HEK293 (cell line): ENCODE data around the gene NAAA.
A peak's percentile ranks its signal among the peaks of the same experiment; 100 is the strongest.

Experiments
- CTCF ChIA-PET: fragments of 350-600 bp; formaldehyde crosslinking; extraction: SDS; loops from one replicate; lab custom pipeline; 2021; ENCODE audit warnings: antibody characterized with exemption; lab: Yijun Ruan, JAX
- POLR2A ChIA-PET: fragments of 300-600 bp; formaldehyde crosslinking; extraction: SDS; loops from one replicate; lab custom pipeline; 2020; ENCODE audit warnings: antibody characterized with exemption, inconsistent platforms; lab: Yijun Ruan, JAX
- H3K27ac ChIP-seq: fragments of 200-500 bp; sonication (Bioruptor generic); 2 replicates; pipeline ENCODE4 v1.5.1; 2014; ENCODE audit warnings: low read depth, low read length, control low read depth, inconsistent platforms; ENCODE audit errors: extremely low read depth
- H3K36me3 ChIP-seq, 2 experiments: fragments of 200-500 bp in 1 of 2; sonication (Bioruptor generic) in 1 of 2; 1 replicate in 1 of 2; 2 replicates in 1 of 2; pipeline ENCODE4 v1.5.1; 2014 to 2017; ENCODE audit warnings: inconsistent platforms in 2 of 2, low read length in 2 of 2; ENCODE audit not compliant: control insufficient read depth in 2 of 2, insufficient read depth in 1 of 2
- H3K4me1 ChIP-seq: fragments of 200-500 bp; sonication (Bioruptor generic); 2 replicates; pipeline ENCODE4 v1.5.1; 2014; ENCODE audit warnings: mild to moderate bottlenecking, low read length, inconsistent platforms; ENCODE audit not compliant: control insufficient read depth, insufficient read depth
- H3K4me3 ChIP-seq: 2 replicates; pipeline ENCODE4 v1.5.1; 2011; ENCODE audit warnings: low read depth, mild to moderate bottlenecking, control low read depth, low read length, moderate library complexity
- H3K9me3 ChIP-seq: fragments of 200-500 bp; sonication (Bioruptor generic); 2 replicates; pipeline ENCODE4 v1.5.1; 2014; ENCODE audit warnings: low read depth, low read length, inconsistent platforms; ENCODE audit not compliant: control insufficient read depth, insufficient read depth
- HOXC10 ChIP-seq: sonication (generic); formaldehyde crosslinking; IDR thresholded peaks from 2 replicates; pipeline ENCODE4 v1.8.1; 2023; ENCODE audit warnings: mild to moderate bottlenecking, missing genetic modification reagents
- IKZF3 ChIP-seq: fragments of 450-650 bp; IDR thresholded peaks from 2 replicates; pipeline ENCODE4 v1.5.0; 2018; ENCODE audit warnings: missing biosample characterization, mild to moderate bottlenecking, missing genetic modification characterization, moderate library complexity
- OSR2 ChIP-seq: fragments of 450-650 bp; formaldehyde crosslinking; IDR thresholded peaks from 2 replicates; pipeline ENCODE4 v1.5.1; 2016; ENCODE audit warnings: missing biosample characterization, missing genetic modification characterization
- SETDB1 ChIP-seq: IDR thresholded peaks from one replicate; pipeline ENCODE4 v1.6.1; 2017; ENCODE audit warnings: mild to moderate bottlenecking, low read length, moderate library complexity, mixed read lengths; ENCODE audit not compliant: insufficient read length
- ZFP3 ChIP-seq: fragments of 450-650 bp; formaldehyde crosslinking; IDR thresholded peaks from 2 replicates; pipeline ENCODE4 v1.5.1; 2016; ENCODE audit warnings: low read depth, missing biosample characterization, missing genetic modification characterization
- ZNF121 ChIP-seq: fragments of 450-650 bp; formaldehyde crosslinking; IDR thresholded peaks from 2 replicates; pipeline ENCODE4 v1.5.1; 2016; ENCODE audit warnings: missing biosample characterization, missing genetic modification characterization
- ZNF175 ChIP-seq: fragments of 450-650 bp; formaldehyde crosslinking; IDR thresholded peaks from 2 replicates; pipeline ENCODE4 v1.5.1; 2016; ENCODE audit warnings: missing biosample characterization, missing genetic modification characterization
- ZNF266 ChIP-seq: fragments of 450-650 bp; formaldehyde crosslinking; IDR thresholded peaks from 2 replicates; pipeline ENCODE4 v1.5.1; 2016; ENCODE audit warnings: missing biosample characterization, missing genetic modification characterization, low read depth
- ZNF335 ChIP-seq: fragments of 450-650 bp; formaldehyde crosslinking; conservative IDR thresholded peaks from 2 replicates; pipeline ENCODE4 v1.5.1; 2016; ENCODE audit warnings: missing biosample characterization, missing genetic modification characterization
- ZNF366 ChIP-seq: fragments of 450-650 bp; formaldehyde crosslinking; conservative IDR thresholded peaks from 2 replicates; pipeline ENCODE4 v1.5.1; 2016; ENCODE audit warnings: missing biosample characterization, missing genetic modification characterization
- ZNF404 ChIP-seq: fragments of 450-650 bp; formaldehyde crosslinking; IDR thresholded peaks from 2 replicates; pipeline ENCODE4 v1.5.1; 2017; ENCODE audit warnings: missing biosample characterization, missing genetic modification characterization
- ZNF473 ChIP-seq: fragments of 450-650 bp; formaldehyde crosslinking; IDR thresholded peaks from 2 replicates; pipeline ENCODE4 v1.5.1; 2017; ENCODE audit warnings: missing biosample characterization, missing genetic modification characterization
- ZNF48 ChIP-seq: fragments of 450-650 bp; formaldehyde crosslinking; IDR thresholded peaks from 2 replicates; pipeline ENCODE4 v1.5.1; 2016; ENCODE audit warnings: missing biosample characterization, missing genetic modification characterization
- ZNF555 ChIP-seq: fragments of 450-650 bp; formaldehyde crosslinking; conservative IDR thresholded peaks from 2 replicates; pipeline ENCODE4 v1.5.1; 2017; ENCODE audit warnings: missing biosample characterization, mild to moderate bottlenecking, missing genetic modification characterization, inconsistent platforms
- ZNF664 ChIP-seq: fragments of 450-650 bp; formaldehyde crosslinking; IDR thresholded peaks from 2 replicates; pipeline ENCODE4 v1.5.1; 2016; ENCODE audit warnings: missing biosample characterization, missing genetic modification characterization
- TF ChIP-seq, protein P1 (sequence below): fragments of 450-650 bp; formaldehyde crosslinking; IDR thresholded peaks from 2 replicates; pipeline ENCODE4 v1.5.1; 2017; ENCODE audit warnings: missing biosample characterization, mild to moderate bottlenecking, missing genetic modification characterization, moderate library complexity
- TF ChIP-seq, protein P2 (sequence below): fragments of 450-650 bp; formaldehyde crosslinking; IDR thresholded peaks from 2 replicates; pipeline ENCODE4 v1.5.1; 2016; ENCODE audit warnings: missing biosample characterization, missing genetic modification characterization, low read depth
- TF ChIP-seq, protein P3 (sequence below): fragments of 450-650 bp; formaldehyde crosslinking; IDR thresholded peaks from 2 replicates; pipeline ENCODE4 v1.5.1; 2016; ENCODE audit warnings: missing biosample characterization, missing genetic modification characterization
- TF ChIP-seq, protein P4 (sequence below): fragments of 450-650 bp; formaldehyde crosslinking; IDR thresholded peaks from 2 replicates; pipeline ENCODE4 v1.5.1; 2017; ENCODE audit warnings: missing biosample characterization, missing genetic modification characterization

NAAA gene

DNA sequence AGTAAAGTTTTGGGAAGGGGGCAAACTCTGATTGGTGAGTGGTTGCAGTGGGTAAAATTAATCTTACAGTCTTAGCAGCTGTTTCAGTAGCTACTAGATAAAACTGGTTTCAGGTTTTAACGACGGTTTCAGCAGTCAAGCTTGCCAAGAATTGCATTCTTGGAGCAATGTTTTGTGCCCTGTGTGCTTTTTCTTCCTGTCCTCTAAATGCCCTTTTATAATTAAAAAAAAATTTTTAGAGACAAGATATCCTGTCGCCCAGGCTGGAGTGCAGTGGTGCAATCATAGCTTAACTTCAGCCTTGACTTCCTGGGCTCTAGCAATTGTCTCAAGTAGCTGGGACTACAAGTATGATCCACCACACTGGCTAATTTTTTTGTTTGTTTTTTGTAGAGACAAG lies 32.3 kb downstream of the NAAA start:
- TF ChIP-seq OSR2 (tag by site-specific recombination): peak; percentile 28; the same call in 1 of the 2 replicates
- TF ChIP-seq ZNF335 (tag by site-specific recombination): no peak

DNA sequence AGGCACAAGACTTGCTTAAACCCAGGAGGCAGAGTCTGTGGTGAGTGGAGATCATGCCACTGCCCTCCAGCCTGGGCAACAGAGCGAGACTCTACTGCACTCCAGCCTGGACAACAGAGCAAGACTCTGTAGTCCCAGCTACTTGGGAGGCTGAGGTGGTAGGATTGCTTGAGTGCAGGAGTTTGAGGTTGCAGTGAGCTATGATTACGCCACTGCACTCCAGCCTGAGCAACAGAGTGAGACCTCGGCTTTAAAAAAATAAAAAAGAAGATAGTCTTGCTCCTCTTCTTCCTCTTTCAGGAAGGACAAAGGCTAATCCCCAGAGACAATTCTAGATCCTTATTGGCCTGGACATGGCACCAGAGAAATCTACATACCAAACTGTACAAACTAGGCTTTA lies 32.8 kb downstream of the NAAA start:
- 0 out of 2 replicates have a peak, but pooled peaks have one; percentile 16 for TF ChIP-seq ZNF121 (tag by site-specific recombination)
- TF ChIP-seq, protein P1, sequence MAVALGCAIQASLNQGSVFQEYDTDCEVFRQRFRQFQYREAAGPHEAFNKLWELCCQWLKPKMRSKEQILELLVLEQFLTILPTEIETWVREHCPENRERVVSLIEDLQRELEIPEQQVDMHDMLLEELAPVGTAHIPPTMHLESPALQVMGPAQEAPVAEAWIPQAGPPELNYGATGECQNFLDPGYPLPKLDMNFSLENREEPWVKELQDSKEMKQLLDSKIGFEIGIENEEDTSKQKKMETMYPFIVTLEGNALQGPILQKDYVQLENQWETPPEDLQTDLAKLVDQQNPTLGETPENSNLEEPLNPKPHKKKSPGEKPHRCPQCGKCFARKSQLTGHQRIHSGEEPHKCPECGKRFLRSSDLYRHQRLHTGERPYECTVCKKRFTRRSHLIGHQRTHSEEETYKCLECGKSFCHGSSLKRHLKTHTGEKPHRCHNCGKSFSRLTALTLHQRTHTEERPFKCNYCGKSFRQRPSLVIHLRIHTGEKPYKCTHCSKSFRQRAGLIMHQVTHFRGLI (tag by site-specific recombination): no peak
- TF ChIP-seq, all 188 proteins: peak for 1
- H3K4me1 ChIP-seq: no peaks in the 10 kb centered on the region
- ChIA-PET CTCF (interaction anchor here (3.5 kb wide), 1 partner anchor 12 kb away, joined by 15 read pairs; no protein-coding TSS in a partner anchor), POLR2A (no interaction called here)
- H3K27ac ChIP-seq: no peak overlapping the region
- no peaks in the 10 kb centered on the region for H3K9me3 ChIP-seq
- H3K4me3 ChIP-seq: no peak overlapping the region
- H3K36me3 ChIP-seq: no peaks in the 10 kb centered on the region

More for the DNA sequence above, 32.3 kb downstream of the NAAA start:
- Histone ChIP-seq H3K9me3 (no peaks in the 10 kb centered on the region), H3K27ac (no peak overlapping the region), H3K36me3 (no peaks in the 10 kb centered on the region), H3K4me3 (no peak overlapping the region), H3K4me1 (no peaks in the 10 kb centered on the region)
- ChIA-PET POLR2A (no interaction called here), CTCF (interaction anchor here (3.5 kb wide), 1 partner anchor 13 kb away, joined by 15 read pairs; no protein-coding TSS in a partner anchor)

DNA sequence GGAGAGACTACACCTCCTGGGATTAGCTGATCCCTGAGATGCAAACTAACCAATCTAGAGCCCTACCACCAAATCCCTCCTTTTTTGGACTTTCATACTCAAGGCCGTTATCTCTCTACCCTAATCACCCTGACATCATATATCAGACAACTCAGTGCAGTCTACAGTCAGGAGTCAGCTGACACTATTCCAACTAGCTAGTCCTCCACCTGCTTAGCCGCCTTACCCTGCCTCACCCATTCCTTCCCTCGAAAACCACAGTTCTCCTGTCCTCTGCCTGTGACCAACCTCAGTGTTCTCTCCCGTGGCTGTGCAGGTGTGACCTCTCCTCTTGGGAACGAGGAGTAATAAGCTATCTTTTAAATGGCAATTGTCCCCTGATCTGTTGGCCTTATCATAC lies 36.7 kb downstream of the NAAA start:
- H3K27ac ChIP-seq: no peak overlapping the region
- CTCF ChIA-PET: interaction anchor here (0.6 to 1.0 kb wide), 3 partner anchors 8 to 12 kb away, joined by 3 to 4 read pairs (median 3); no protein-coding TSS in a partner anchor
- no peaks in the 10 kb centered on the region for H3K9me3 ChIP-seq
- POLR2A ChIA-PET: no interaction called here
- H3K4me3 ChIP-seq: no peak overlapping the region
- H3K36me3 ChIP-seq: no peaks in the 10 kb centered on the region
- H3K4me1 ChIP-seq: no peaks in the 10 kb centered on the region
- TF ChIP-seq, protein P2, sequence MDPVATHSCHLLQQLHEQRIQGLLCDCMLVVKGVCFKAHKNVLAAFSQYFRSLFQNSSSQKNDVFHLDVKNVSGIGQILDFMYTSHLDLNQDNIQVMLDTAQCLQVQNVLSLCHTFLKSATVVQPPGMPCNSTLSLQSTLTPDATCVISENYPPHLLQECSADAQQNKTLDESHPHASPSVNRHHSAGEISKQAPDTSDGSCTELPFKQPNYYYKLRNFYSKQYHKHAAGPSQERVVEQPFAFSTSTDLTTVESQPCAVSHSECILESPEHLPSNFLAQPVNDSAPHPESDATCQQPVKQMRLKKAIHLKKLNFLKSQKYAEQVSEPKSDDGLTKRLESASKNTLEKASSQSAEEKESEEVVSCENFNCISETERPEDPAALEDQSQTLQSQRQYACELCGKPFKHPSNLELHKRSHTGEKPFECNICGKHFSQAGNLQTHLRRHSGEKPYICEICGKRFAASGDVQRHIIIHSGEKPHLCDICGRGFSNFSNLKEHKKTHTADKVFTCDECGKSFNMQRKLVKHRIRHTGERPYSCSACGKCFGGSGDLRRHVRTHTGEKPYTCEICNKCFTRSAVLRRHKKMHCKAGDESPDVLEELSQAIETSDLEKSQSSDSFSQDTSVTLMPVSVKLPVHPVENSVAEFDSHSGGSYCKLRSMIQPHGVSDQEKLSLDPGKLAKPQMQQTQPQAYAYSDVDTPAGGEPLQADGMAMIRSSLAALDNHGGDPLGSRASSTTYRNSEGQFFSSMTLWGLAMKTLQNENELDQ (tag by site-specific recombination): no peak
- TF ChIP-seq ZFP3 (tag by site-specific recombination) (no peak), ZNF266 (no peak), ZNF48 (no peak), IKZF3 (tag by site-specific recombination) (no peak), SETDB1 (no peak), ZNF175 (tag by site-specific recombination) (no peak), ZNF404 (tag by site-specific recombination) (no peak), ZNF664 (no peak), ZNF555 (tag by site-specific recombination) (no peak), ZNF473 (tag by site-specific recombination) (no peak), HOXC10 (CRISPR knock-in tag) (no peak), ZNF366 (tag by site-specific recombination) (no peak)
- TF ChIP-seq, protein P3, sequence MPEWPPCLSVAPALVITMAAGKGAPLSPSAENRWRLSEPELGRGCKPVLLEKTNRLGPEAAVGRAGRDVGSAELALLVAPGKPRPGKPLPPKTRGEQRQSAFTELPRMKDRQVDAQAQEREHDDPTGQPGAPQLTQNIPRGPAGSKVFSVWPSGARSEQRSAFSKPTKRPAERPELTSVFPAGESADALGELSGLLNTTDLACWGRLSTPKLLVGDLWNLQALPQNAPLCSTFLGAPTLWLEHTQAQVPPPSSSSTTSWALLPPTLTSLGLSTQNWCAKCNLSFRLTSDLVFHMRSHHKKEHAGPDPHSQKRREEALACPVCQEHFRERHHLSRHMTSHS (tag by site-specific recombination): no peak
- TF ChIP-seq, protein P4, sequence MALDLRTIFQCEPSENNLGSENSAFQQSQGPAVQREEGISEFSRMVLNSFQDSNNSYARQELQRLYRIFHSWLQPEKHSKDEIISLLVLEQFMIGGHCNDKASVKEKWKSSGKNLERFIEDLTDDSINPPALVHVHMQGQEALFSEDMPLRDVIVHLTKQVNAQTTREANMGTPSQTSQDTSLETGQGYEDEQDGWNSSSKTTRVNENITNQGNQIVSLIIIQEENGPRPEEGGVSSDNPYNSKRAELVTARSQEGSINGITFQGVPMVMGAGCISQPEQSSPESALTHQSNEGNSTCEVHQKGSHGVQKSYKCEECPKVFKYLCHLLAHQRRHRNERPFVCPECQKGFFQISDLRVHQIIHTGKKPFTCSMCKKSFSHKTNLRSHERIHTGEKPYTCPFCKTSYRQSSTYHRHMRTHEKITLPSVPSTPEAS (tag by site-specific recombination): no peak
- TF ChIP-seq, all 188 proteins: peak for 0
